AG09319 (cell line): ENCODE measurements around the gene NECAB3.
A peak's percentile ranks its signal among the peaks of the same experiment; 100 is the strongest.

Source experiments
- DNase-seq: peaks from one replicate; pipeline ENCODE4 v3.0.0-alpha.2; 2010; ENCODE audit warnings: low read depth; ENCODE audit errors: extremely low read depth
- CTCF ChIP-seq: IDR thresholded peaks from 2 replicates; pipeline ENCODE4 v1.5.1; 2011; ENCODE audit warnings: low read depth, mild to moderate bottlenecking, inconsistent platforms, low read length, moderate library complexity

NECAB3 gene

GRCh38 chr20:33687370-33687915 is 13.2 kb upstream of the NECAB3 start:
- no peak for DNase-seq
- no peak for TF ChIP-seq CTCF

- no peak for TF ChIP-seq CTCF
- no peak for DNase-seq
Measured at GRCh38 chr20:33686984-33687366, 12.7 kb upstream of the NECAB3 start.

- peak; percentile 27 for TF ChIP-seq CTCF
- DNase-seq, result peak; percentile 65
Measured at GRCh38 chr20:33686100-33686983, 12.1 kb upstream of the NECAB3 start, which contains the start of gene E2F1. E2F1 (minus strand) TSS chr20:33686385; CDS start chr20:33686264, 121 bp downstream.

DNA sequence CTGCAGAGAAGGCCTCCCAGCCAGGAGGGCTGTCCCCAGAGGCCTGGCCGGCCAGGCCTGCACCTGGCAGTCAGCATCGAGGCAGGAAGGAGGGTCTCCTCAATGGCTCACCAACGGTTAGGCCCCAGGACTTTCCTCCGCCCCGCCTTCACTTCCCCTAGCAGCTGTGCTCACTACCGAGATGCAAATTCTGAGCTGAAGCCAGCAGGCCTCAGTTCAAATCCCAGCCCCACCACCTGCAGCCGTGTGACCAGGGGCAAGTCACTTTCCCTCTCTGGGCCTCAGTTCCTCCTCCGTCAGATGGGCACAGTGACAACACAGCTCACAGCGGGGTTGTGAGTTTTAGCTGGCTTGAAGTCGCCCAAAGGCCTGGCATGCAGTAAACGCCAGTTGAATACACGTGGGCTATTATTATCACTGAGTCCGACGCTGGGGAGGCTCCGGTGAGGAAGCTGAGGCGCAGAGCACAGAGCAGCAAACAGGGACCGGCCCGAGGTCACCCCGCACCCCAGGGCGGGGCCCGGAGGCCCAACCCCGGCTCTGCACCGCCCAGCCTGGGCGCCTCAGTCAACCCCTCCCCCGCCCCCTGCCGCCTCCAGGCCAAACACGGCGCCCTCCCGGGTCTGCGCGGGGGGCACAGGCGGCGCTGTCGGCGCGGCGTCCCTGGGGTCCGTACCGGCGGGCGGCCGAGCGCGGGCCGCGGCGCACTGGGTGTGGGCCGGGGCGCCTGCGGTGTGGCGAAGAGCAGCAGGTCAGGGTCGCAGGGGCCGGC is 11.3 kb upstream of the NECAB3 start:
- DNase-seq, result no peak
- TF ChIP-seq CTCF, result no peak

- TF ChIP-seq CTCF, result no peak
- no peak for DNase-seq
Measured at GRCh38 chr20:33684533-33685327, 10.5 kb upstream of the NECAB3 start.

DNA sequence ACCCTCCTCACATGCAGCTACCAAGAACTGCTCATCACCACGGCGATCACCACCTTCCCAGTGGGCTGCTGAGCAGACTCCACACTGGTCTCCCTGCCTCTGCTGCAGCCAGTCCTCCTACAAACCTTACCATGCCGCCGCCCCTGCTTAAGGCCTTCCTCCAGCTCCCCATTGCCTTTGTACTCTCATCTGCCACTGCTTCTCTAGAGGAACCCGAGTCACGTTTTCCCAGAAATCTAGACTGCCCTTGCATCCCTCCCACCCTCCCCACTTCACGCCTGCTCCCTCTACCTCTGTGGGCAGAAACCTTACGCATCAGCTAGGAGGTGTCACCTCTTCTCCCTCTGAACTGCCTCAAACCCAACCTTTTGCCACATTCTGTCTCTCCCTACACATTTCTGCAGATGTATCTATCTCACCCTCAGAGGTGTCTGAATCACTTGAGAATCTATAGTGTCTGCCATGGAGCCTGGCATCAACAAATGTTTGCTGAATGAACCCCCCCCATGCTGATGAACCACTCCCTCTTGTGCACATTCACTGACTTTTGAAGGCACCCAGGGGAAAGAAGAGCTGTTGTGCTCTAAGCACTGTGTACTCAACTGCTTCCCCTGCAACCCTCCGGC is 7.6 kb upstream of the NECAB3 start:
- no peak for DNase-seq
- no peak for TF ChIP-seq CTCF
